Effector CD8-positive, alpha-beta T cell (primary cell): ENCODE data around the gene KRTAP5-8.
"Not testable (repeated sequence)": the region's sequence is repeated elsewhere in the genome, so short reads cannot be mapped to it uniquely, and the experiment has no call there.

Experiments used
- DNase-seq: peaks from one replicate; lab custom pipeline; 2025; lab: John Stamatoyannopoulos, UW

Gene KRTAP5-8

GRCh38 chr11:71574418-71574817 lies 36.6 kb downstream of the KRTAP5-8 start:
- no peak for DNase-seq

GRCh38 chr11:71575723-71576424 lies 38.0 kb downstream of the KRTAP5-8 start:
- no peak for DNase-seq

GRCh38 chr11:71576688-71577465 lies 39.1 kb downstream of the KRTAP5-8 start:
- DNase-seq: not testable (repeated sequence)

GRCh38 chr11:71577469-71578004 lies 39.7 kb downstream of the KRTAP5-8 start:
- no peak for DNase-seq

GRCh38 chr11:71579513-71579912 lies 41.7 kb downstream of the KRTAP5-8 start:
- not testable (repeated sequence) for DNase-seq

GRCh38 chr11:71580057-71581003 lies 42.5 kb downstream of the KRTAP5-8 start:
- no peak for DNase-seq

- DNase-seq: no peak
These were observed 44.0 kb downstream of the KRTAP5-8 start for GRCh38 chr11:71581826-71582225.

- no peak for DNase-seq
These were observed 44.6 kb downstream of the KRTAP5-8 start, which contains the start of gene KRTAP5-11 for GRCh38 chr11:71582309-71582895. KRTAP5-11 (minus strand) TSS chr11:71582875; CDS start chr11:71582837, 38 bp downstream.

- DNase-seq: not testable (repeated sequence)
These were observed 45.1 kb downstream of the KRTAP5-8 start for GRCh38 chr11:71582969-71583368.

- DNase-seq: not testable (repeated sequence)
These were observed 47.8 kb downstream of the KRTAP5-8 start for GRCh38 chr11:71585673-71586072.

GRCh38 chr11:71588314-71588713 lies 50.5 kb downstream of the KRTAP5-8 start:
- DNase-seq: not testable (repeated sequence)
